ENCODE data around the gene KLF17.
"Not testable (repeated sequence)": the region's sequence is repeated elsewhere in the genome, so short reads cannot be mapped to it uniquely, and the experiment has no call there.

The KLF17 gene

DNA sequence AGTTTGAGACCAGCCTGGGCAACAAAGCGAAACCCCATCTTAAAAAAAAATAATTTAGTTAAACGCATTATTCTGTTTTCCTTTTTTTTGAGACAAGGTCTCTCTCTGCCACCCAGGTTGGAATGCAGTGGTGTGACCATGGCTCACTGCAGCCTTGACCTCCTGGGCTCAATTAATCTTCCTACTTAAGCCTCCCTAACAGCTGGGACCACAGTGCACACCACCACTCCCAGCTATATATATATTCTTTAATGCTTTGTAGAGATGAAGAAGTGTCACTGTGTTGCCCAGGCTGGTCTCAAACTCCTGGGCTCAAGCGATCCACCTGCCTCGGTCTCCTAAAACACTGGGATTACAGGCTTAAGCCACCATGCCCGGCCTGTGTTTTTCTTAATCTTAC is 7.7 kb upstream of the KLF17 start:
- no peak for DNase-seq

- no peak for DNase-seq
Observed at GRCh38 chr1:44111861-44112260, 6.8 kb upstream of the KLF17 start.

DNA sequence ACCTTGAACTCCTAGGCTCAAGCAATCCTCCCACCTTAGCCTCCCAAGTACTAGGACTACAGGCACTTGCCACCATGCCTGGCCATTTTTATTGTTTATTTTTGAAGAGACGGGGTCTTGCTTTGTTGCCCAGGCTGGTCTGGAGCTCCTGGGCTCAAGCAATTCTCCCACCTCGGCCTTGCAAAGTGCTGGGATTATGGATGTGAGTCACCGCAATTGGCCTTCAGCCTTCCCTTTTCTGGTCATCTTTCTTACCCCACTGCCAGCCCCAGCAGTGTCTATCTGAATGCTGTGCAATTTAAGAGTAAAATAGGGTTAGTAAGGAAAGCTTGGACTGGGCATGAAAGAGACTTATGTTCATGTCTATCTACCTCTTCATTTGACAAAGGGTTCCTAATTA is 6.1 kb upstream of the KLF17 start:
- no peak for DNase-seq

GRCh38 chr1:44113095-44113609 is 5.5 kb upstream of the KLF17 start:
- no peak for DNase-seq

DNA sequence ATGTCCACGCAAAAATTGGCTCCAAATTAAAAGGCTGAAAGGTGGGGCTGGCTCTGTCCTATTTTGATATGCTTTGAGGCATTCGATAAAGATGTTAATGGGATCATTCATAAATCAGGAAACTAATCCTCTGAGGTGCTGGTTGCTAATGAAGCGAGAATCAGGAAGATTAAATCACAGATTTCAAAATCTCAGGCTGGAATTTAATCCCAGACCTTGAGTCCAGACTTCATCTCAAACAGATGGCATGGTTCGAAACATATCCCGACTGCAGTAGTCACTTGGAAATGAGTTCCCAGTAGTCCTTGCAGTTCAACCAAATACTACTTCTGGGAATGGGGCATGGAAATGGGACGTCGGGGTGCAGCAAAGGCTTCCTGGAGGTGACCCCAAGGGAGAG is 4.5 kb upstream of the KLF17 start:
- no peak for DNase-seq

DNA sequence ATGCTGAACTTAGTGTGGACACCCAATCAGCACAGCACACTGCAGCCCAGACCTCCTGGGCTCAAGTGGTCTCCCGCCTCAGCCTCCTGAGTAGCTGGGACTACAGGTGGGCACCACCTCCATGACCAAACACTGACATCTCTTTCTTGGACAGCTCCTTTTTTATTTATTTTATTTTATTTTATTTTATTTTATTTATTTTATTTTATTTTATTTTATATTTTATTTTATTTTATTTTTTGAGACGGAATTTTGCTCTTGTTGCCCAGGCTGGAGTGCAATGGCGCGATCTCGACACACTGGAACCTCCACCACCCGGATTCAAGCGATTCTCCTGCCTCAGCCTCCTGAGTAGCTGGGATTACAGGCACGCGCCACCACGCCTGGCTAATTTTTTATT is 1.3 kb upstream of the KLF17 start:
- not testable (repeated sequence) for DNase-seq

DNA sequence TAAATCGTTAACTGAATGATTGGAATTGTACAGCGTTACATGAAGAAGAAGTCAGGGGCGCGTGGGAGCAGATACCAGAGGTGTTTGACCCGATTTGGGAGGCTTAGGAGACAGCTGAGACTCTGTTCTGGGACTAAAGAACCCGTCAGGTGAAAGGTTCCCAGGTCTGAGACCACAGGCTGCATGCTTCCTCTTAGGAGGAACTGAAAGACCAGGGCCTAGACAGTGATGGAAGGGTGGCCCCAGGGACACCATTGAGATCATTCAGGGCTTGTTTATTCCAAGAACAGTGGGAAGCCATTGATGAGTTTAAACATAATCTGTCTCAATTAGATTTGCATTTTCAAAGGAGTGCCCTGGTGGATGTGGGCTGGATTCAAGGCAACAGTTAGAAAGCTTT is 904 bp downstream of the KLF17 start:
- no peak for DNase-seq

DNA sequence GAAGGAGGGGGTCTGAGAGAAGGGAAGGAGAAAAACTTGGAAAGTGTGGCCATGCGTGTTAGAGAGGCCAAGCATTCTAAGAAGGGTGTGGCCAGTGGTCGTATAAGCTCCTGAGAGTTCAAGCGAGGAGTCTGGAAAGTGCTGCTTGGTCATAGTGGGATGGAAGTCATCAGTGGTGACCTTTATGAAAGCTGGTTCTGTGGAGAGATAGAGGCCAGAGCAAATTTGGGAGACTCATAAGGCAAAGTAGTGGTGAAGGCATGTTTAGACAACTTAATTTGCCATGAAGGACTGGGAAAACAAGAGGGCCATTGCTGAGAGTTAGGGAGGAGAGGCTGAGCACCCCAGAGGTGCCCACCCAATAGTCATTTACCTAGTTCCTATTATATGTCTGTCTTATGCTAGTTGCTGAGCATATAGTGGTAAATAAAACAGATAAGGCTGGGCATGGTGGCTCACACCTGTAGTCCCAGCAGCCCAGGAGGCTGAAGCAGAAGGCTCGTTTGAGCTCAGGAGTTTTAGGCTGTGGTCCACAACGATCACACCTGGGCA is 1.9 kb downstream of the KLF17 start:
- no peak for DNase-seq

DNA sequence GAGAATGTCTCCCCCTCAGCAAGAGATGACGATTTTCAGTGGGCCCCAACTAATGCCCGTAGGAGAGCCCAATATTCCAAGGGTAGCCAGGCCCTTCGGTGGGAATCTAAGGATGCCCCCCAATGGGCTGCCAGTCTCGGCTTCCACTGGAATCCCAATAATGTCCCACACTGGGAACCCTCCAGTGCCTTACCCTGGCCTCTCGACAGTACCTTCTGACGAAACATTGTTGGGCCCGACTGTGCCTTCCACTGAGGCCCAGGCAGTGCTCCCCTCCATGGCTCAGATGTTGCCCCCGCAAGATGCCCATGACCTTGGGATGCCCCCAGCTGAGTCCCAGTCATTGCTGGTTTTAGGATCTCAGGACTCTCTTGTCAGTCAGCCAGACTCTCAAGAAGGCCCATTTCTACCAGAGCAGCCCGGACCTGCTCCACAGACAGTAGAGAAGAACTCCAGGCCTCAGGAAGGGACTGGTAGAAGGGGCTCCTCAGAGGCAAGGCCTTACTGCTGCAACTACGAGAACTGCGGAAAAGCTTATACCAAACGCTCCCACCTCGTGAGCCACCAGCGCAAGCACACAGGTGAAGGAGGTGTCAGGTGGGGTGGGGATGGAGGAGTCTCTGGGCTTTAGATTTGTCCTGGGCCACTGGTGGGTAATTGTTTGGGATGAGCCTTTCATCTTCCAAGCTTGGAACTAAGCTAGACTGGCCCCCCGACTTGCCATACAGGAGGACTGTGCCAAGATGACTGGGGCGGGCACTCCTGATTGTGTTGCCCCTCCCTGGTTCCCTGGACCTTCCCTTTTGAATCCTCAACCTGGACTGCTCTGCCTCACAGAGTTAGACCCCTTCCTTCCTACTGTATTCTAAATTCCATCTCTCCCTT is 11.2 kb downstream of the KLF17 start:
- DNase-seq, result no peak

DNA sequence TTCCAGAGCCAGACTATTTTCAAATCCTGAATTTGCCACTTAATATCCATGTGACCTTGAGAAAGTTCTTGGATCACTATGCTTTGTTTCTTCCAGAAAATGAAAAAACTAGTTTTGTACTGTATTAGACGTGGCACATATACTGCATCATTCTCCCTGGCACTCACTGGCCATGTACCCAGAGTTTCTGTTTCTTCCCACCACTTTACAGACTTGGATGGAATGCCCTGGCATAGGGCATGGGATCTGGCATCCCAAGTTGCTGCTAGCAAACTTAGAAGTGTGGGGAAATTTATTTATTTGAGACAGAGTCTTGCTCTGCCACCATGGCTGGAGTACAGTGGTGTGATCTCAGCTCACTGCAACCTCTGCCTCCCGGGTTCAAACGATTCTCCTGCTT is 12.8 kb downstream of the KLF17 start:
- no peak for DNase-seq

DNA sequence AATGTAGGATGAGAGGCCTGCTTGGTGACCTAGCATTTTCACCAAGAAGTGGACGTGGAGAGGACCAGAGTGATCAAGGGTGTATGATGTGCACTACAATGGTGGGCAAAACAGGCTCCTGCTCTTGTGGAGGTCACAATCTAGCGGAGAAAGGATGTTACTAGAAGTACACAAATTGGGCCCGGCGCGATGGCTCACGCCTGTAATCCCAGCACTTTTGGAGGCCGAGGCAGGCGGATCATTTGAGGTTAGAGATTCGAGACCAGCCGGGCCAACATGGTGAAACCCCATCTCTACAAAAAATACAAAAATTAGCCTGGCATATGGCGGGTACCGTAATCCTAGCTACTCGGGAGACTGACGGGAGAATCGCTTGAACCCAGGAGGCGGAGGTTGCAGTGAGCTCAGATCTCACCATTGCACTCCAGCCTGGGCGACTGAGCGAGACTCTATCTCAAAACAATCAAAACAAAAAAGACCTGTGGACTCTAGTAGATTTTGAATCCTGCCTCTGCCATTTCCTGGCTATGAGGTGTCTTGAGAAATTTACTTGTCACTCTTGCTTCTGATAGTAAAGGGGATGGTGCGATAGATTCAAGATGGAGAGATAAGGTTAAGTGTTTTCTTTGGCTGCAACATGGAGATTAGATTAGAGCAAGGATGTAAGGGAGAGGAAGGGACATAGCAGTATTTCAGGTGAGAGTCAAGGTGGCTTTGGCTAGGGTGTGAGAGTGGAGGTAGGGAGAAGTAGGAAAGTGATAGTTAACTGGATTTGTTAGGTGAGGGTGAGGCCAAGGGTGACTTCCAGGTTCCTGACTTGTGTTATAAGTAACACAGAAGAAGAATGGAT is 15.7 kb downstream of the KLF17 start:
- DNase-seq, result no peak

DNA sequence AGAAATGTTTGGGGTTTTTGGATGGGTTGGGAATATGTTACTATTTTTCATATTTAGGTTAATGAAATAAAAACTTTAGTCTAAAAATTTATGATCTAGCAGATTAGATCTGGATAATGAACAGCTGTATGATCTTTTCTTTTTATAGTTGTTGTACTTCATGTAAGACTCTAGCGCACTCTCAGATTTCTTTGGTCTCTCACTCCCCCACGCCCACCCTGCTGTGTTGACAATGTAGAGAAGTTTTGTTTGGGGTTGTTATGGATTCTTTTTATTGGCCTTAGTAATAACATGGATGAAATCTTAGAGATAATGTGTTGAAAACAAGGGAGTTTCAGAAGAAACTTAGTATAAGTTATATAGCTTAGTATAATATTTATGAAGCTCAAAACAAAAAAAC is 17.3 kb downstream of the KLF17 start:
- DNase-seq, result no peak

DNA sequence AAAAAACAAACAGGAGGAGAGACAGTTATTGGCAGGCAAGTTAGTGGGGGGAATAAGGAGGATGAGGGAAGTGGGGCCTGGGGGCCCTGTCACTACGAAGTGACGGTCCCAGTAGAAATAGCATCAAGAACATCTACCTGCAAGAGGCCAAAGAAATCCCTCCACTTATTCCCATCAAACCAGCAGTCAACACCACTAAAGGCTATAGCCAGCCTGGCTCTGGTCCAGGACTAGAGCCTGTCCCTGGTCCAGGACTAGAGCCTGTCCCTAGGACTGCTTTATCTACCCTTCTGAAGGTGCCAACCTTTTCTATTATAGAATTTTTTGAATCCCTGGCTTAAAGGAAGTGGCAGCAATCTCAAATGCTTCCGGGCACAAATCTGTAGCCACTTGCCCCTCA is 19.6 kb downstream of the KLF17 start:
- no peak for DNase-seq

- not testable (repeated sequence) for DNase-seq
Observed at GRCh38 chr1:44139565-44139964, 20.9 kb downstream of the KLF17 start.

DNA sequence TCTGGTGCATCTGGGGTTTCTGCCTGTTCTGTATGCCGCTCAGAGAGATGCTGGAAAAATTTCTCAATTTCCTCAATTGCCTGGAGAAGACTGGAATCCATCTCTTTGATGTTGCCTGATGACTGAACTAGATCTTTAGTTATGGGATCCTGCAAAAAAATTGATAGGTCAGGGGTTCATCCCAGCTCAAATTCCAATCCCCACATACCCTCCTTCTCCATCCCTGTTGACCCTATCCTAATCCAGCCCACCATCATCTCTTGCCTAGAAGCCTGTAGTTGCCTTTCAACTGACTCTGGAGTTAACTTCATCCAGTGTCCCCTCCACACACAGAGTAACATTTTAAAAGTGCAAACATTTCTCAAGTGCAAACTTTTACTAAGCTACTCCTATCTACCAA is 22.9 kb downstream of the KLF17 start, which contains the start of gene KLF18:
Gene KLF18, minus strand, starts transcription at position 101 of the 400 bp plus-strand sequence. Its CDS starts 0 bp downstream, at position 101.
- no peak for DNase-seq

GRCh38 chr1:44144962-44145756 is 26.5 kb downstream of the KLF17 start:
- no peak for DNase-seq

DNA sequence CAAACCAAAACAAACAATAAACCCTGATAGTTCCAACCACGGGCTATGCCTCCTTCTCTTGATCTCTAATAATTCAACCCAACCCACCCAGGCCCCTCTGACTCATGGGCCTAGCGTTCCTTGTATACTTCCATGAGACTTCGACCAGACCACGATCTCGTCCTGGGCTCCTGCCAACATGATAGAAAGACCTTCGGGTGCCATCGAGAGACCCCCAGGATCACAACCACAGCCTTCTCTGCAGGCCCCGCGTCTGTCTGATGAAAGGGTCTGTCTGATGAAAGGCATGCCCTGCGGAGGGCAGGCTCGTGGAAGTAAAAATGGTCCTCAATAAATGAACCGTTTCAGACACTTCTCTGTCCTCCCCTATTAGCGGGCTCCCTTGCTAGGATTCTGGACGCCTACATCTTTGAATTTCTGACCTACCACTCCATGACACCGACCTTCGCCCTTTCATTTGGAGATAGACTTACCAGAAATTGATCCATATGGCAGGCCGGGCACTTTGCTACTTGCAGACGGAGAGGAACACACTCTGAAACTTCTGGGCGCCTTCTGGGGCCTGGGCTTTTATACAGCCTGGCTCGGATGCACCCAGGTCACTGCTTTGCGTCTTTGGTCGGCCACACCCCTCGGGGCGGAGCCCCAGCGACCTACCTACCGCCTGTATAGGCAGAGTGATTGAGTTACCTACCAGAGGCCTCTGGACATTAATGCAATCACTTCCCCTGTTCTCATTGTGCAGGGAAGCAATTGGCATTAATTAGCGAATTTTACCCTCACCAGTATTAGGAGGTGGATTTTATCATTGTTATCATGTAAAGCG is 28.1 kb downstream of the KLF17 start:
- no peak for DNase-seq

DNA sequence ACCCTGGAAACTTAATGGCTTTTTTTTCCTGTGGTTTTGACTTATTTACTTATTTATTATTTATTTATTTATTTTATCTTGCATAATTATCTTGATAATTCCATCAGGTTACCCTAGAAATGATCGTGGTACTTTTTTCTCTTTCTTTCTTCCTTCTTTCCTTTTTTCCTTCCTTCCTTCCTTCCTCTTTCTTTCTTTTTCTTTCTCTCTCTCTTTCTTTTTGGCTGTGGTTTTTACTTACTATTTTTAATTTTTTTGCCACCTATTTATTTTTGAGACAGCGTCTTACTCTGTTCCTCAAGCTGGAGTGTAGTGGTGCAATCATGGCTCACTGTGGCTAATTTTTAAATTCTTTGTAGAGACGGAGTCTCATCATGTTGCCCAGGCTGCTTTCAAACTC is 29.0 kb downstream of the KLF17 start:
- no peak for DNase-seq

DNA sequence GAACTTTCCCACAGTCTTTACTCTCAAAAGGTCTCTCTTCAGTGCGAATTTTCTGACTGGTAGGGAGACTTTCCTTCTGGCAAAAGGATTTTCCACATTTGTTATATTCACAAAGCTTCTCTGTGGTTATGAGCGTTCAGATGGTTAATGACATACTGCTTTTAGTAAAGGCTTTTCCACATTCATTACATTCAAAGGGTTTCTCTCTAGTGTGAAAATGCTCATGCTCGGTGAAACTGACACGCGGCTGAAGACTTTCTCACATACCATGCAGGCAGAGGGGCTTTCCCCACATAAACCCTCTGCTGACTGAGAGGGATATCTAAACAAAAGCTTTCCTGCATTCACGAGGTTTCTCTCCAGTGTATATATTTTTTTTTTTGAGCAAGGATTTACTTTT is 32.7 kb downstream of the KLF17 start:
- DNase-seq, result no peak

GRCh38 chr1:44151808-44152207 is 33.2 kb downstream of the KLF17 start:
- no peak for DNase-seq

DNA sequence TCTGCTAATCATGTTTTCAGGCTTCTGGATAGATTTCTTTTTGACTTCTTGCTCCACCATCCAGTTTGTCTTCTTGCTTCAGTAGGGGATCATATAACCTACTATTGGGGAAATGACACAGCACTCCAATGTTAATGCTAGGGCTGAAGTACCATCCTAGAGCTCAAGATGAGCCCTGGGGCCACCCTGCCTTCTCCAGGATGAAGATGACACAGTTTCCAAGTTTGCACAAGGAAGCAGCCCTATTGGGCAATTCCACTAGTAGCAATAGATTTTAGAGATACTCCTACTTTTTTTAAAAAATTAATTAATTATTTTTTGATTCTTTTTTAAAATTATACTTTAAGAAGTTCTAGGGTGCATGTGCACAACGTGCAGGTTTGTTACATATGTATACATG is 34.1 kb downstream of the KLF17 start:
- no peak for DNase-seq

GRCh38 chr1:44154049-44154448 is 35.4 kb downstream of the KLF17 start:
- no peak for DNase-seq

All from NCI-H1105 treated with DMSO at 0.1 percent for 48 hours (cell line).